Ovary (tissue), 3 donors: ENCODE results near the gene SHISA9.

Experiments
- CTCF ChIP-seq, 3 donors: fragments of 450-650 bp in 2 of 3; fragments of 200-600 bp in 1 of 3; IDR thresholded peaks; one replicate each; pipeline versions ENCODE4 v1.5.1 to v1.8.0; 2016 to 2022; ENCODE audit warnings: antibody characterized with exemption in 3 of 3, mild to moderate bottlenecking in 1 of 3
- POLR2A ChIP-seq: fragments of 450-650 bp; IDR thresholded peaks from one replicate; pipeline ENCODE4 v1.6.1; 2017; ENCODE audit warnings: antibody characterized with exemption, mild to moderate bottlenecking, moderate library complexity
- donor health status: DM: no; HTN: no; CAD: no.

GRCh38 chr16:13134836-13135235 is 233.4 kb downstream of the SHISA9 start:
- TF ChIP-seq CTCF (IDR thresholded peaks at IDR 0.05) (no peak), POLR2A (no peak)
